SU-DHL-6 (cell line): ENCODE results near the gene CSF1R.

Experiments
- CTCF ChIP-seq: fragments of 200-600 bp; sonication (generic); IDR thresholded peaks from one replicate; pipeline ENCODE4 v1.5.1; 2017; ENCODE audit warnings: antibody characterized with exemption, mild to moderate bottlenecking, low read length, moderate library complexity; ENCODE audit not compliant: insufficient read depth, poor library complexity, severe bottlenecking
- EZH2phosphoT487 ChIP-seq: fragments of 200-600 bp; sonication (generic), shearing (Covaris generic); conservative IDR thresholded peaks from 2 replicates; pipeline ENCODE4 v1.6.1; 2018; ENCODE audit warnings: mild to moderate bottlenecking, antibody characterized with exemption, low read length, moderate library complexity, mixed read lengths

- TF ChIP-seq CTCF (no peak), EZH2phosphoT487 (no peak)
These were observed 23.6 kb upstream of the CSF1R start for GRCh38 chr5:150109921-150110320.
